Measurements from ENCODE around the gene STT3B.

GRCh38 chr3:31634476-31634875 is 101.8 kb downstream of the STT3B start:
- TF ChIP-seq CTCF (conservative IDR thresholded peaks at IDR 0.05; ENCODE audit: low read depth, low read length): no peak
- no peak for TF ChIP-seq ELK1 (IDR thresholded peaks at IDR 0.05; ENCODE audit: borderline replicate concordance, low read depth, low read length)
- no peak for TF ChIP-seq POLR2A (IDR thresholded peaks at IDR 0.05; ENCODE audit: low read depth, low read length)
- no peak for TF ChIP-seq USF2 (IDR thresholded peaks at IDR 0.05; ENCODE audit: low read depth, low read length)
- no peak for TF ChIP-seq RCOR1 (IDR thresholded peaks at IDR 0.05; ENCODE audit: insufficient replicate concordance, low read length)
- no peak for TF ChIP-seq CEBPB (IDR thresholded peaks at IDR 0.05; ENCODE audit: low read depth, low read length)
- TF ChIP-seq RFX5 (IDR thresholded peaks at IDR 0.05; ENCODE audit: low read depth, low read length): no peak
- TF ChIP-seq RAD21 (IDR thresholded peaks at IDR 0.05; ENCODE audit: low read length): no peak
- TF ChIP-seq MXI1 (IDR thresholded peaks at IDR 0.05; ENCODE audit: borderline replicate concordance, low read depth, low read length): no peak
- no peak for TF ChIP-seq SMC3 (IDR thresholded peaks at IDR 0.05; ENCODE audit: low read depth, low read length)
- no peak for TF ChIP-seq BHLHE40 (IDR thresholded peaks at IDR 0.05; ENCODE audit: low read depth, low read length)
- TF ChIP-seq MAFK (IDR thresholded peaks at IDR 0.05; ENCODE audit: low read depth, low read length): no peak
- TF ChIP-seq FOS (IDR thresholded peaks at IDR 0.05; ENCODE audit: low read depth, low read length): no peak
